ENCODE measurements around the gene FHL2. TPM values are rescaled to one million over a fixed set of nuclear protein-coding genes. Genes with fewer than 3 reads are reported as not detected.

Gene FHL2
- total RNA-seq, 1 experiment from 2014 or later: 21.1 TPM

DNA sequence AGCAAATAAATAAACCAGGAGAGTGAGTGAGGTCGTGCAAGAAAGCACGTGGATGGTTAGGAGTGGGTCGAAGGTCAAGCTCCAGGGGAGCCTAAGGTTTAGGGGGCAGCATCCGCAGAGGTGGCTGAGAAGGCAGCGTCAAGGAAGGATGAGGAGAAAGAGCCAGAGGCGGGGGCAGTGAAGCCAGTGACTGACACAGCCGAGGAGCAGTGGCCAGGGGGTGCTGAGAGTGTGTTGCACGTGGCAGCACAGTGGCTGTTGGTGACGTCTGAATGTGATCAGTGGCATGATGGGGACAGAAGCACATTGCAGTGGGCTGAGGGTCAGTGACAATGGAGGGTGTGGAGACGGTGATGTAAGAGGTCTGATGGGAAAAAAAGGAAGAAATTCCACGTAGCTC lies 13.7 kb upstream of the FHL2 start (continued):
- TF ChIP-seq ZSCAN18 (CRISPR knock-in tag; IDR thresholded peaks at IDR 0.05): no peak

- TF ChIP-seq E2F4 (CRISPR knock-in tag; IDR thresholded peaks at IDR 0.05; ENCODE audit: borderline replicate concordance, low read depth): no peak
- no peak for TF ChIP-seq CREB1 (CRISPR knock-in tag; IDR thresholded peaks at IDR 0.05)
- TF ChIP-seq IRF2 (CRISPR knock-in tag; IDR thresholded peaks at IDR 0.05; ENCODE audit: borderline replicate concordance, low read depth): no peak
- no peak for TF ChIP-seq SP1 (CRISPR knock-in tag; conservative IDR thresholded peaks at IDR 0.05)
- no peak for TF ChIP-seq OVOL2 (CRISPR knock-in tag; IDR thresholded peaks at IDR 0.05; ENCODE audit: borderline replicate concordance)
- no peak for TF ChIP-seq ZNF423 (CRISPR knock-in tag; IDR thresholded peaks at IDR 0.05)
- TF ChIP-seq ZNF219 (CRISPR knock-in tag; IDR thresholded peaks at IDR 0.05; ENCODE audit: borderline replicate concordance): no peak
- TF ChIP-seq, protein P1, sequence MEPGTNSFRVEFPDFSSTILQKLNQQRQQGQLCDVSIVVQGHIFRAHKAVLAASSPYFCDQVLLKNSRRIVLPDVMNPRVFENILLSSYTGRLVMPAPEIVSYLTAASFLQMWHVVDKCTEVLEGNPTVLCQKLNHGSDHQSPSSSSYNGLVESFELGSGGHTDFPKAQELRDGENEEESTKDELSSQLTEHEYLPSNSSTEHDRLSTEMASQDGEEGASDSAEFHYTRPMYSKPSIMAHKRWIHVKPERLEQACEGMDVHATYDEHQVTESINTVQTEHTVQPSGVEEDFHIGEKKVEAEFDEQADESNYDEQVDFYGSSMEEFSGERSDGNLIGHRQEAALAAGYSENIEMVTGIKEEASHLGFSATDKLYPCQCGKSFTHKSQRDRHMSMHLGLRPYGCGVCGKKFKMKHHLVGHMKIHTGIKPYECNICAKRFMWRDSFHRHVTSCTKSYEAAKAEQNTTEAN (CRISPR knock-in tag; IDR thresholded peaks at IDR 0.05): no peak
- TF ChIP-seq TEAD1 (CRISPR knock-in tag; IDR thresholded peaks at IDR 0.05): no peak
- TF ChIP-seq JAZF1 (CRISPR knock-in tag; IDR thresholded peaks at IDR 0.05): no peak
- TF ChIP-seq ZNF512 (CRISPR knock-in tag; IDR thresholded peaks at IDR 0.05; ENCODE audit: borderline replicate concordance): no peak
- TF ChIP-seq, protein P2, sequence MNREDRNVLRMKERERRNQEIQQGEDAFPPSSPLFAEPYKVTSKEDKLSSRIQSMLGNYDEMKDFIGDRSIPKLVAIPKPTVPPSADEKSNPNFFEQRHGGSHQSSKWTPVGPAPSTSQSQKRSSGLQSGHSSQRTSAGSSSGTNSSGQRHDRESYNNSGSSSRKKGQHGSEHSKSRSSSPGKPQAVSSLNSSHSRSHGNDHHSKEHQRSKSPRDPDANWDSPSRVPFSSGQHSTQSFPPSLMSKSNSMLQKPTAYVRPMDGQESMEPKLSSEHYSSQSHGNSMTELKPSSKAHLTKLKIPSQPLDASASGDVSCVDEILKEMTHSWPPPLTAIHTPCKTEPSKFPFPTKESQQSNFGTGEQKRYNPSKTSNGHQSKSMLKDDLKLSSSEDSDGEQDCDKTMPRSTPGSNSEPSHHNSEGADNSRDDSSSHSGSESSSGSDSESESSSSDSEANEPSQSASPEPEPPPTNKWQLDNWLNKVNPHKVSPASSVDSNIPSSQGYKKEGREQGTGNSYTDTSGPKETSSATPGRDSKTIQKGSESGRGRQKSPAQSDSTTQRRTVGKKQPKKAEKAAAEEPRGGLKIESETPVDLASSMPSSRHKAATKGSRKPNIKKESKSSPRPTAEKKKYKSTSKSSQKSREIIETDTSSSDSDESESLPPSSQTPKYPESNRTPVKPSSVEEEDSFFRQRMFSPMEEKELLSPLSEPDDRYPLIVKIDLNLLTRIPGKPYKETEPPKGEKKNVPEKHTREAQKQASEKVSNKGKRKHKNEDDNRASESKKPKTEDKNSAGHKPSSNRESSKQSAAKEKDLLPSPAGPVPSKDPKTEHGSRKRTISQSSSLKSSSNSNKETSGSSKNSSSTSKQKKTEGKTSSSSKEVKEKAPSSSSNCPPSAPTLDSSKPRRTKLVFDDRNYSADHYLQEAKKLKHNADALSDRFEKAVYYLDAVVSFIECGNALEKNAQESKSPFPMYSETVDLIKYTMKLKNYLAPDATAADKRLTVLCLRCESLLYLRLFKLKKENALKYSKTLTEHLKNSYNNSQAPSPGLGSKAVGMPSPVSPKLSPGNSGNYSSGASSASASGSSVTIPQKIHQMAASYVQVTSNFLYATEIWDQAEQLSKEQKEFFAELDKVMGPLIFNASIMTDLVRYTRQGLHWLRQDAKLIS (CRISPR knock-in tag; IDR thresholded peaks at IDR 0.05; ENCODE audit: borderline replicate concordance): no peak
- TF ChIP-seq KAT7 (CRISPR knock-in tag; IDR thresholded peaks at IDR 0.05; ENCODE audit: borderline replicate concordance): no peak
- TF ChIP-seq GRHL2 (CRISPR knock-in tag; IDR thresholded peaks at IDR 0.05; ENCODE audit: insufficient replicate concordance, severe bottlenecking): no peak
- TF ChIP-seq SMAD4 (CRISPR knock-in tag; IDR thresholded peaks at IDR 0.05): no peak
- no peak for TF ChIP-seq ETV6 (CRISPR knock-in tag; IDR thresholded peaks at IDR 0.05)
- TF ChIP-seq TEAD4 (CRISPR knock-in tag; IDR thresholded peaks at IDR 0.05): no peak
- no peak for TF ChIP-seq PRRX2 (CRISPR knock-in tag; IDR thresholded peaks at IDR 0.05)
- Mint-ChIP-seq H3K9me3 (no peaks in the 10 kb centered on the region), H3K4me3 (no peak overlapping the region), H3K4me1 (no peaks in the 10 kb centered on the region), H3K27ac (no peak overlapping the region), H3K36me3 (no peaks in the 10 kb centered on the region), H3K27me3 (ENCODE audit: low read depth) (no peaks in the 10 kb centered on the region; the same call in 1 of the 2 replicates)
- ChIA-PET CTCF (no interaction called here), POLR2A (no interaction called here)
- no peak for ATAC-seq
- no peak for DNase-seq (ENCODE audit: low spot score)
Measured at GRCh38 chr2:105411720-105412407, 13.0 kb upstream of the FHL2 start.

Data from WTC11 (cell line).